GM18526 (cell line): Measurements from ENCODE around the gene CTNNAL1.

Source experiments
- POLR2A ChIP-seq: IDR thresholded peaks from 3 replicates; pipeline ENCODE4 v1.6.1; 2011; ENCODE audit not compliant: insufficient read length; ENCODE audit errors: extremely low read depth

Gene CTNNAL1, protein sequence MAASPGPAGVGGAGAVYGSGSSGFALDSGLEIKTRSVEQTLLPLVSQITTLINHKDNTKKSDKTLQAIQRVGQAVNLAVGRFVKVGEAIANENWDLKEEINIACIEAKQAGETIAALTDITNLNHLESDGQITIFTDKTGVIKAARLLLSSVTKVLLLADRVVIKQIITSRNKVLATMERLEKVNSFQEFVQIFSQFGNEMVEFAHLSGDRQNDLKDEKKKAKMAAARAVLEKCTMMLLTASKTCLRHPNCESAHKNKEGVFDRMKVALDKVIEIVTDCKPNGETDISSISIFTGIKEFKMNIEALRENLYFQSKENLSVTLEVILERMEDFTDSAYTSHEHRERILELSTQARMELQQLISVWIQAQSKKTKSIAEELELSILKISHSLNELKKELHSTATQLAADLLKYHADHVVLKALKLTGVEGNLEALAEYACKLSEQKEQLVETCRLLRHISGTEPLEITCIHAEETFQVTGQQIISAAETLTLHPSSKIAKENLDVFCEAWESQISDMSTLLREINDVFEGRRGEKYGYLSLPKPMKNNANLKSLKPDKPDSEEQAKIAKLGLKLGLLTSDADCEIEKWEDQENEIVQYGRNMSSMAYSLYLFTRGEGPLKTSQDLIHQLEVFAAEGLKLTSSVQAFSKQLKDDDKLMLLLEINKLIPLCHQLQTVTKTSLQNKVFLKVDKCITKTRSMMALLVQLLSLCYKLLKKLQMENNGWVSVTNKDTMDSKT

DNA sequence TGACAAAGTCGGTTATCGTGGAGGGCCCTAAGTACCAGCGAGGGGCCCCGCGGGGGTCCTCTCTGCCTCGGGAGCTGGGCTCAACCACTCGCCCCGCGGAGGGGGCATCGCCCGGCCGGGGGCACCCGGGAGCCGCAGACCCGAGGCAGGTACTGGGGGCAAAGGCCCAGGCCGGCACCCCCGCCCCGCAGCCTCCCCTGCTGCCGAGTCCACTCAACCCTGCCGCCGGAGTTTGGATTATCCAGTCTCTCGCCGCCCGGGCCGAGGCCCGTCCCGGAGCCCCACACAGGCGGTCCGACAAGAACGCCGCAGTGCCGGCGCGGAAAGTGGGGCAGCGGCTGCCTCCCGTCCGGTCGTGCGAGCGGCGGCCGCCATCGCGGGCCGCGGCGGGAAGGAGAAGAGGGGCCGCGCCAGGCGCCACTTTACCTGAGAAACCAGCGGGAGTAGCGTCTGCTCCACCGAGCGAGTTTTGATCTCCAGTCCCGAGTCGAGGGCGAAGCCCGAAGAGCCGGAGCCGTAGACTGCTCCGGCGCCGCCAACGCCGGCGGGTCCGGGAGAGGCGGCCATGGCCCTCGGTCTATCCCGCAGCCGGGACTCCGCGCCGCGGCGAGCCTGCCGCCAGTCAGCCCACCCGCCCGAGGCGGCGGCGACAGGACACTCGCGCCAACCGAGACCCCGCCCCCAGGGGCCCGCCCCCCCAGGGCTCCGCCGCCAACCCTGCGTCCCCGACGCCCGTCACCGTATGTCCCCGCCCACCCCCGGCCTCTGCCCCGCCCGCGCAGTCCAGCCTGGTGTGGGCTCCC is at the start of gene CTNNAL1:
Gene CTNNAL1, minus strand, starts transcription at position 624 of the 803 bp plus-strand sequence. Its CDS starts 57 bp downstream, at position 567.
- TF ChIP-seq POLR2A, result peak; percentile 79

DNA sequence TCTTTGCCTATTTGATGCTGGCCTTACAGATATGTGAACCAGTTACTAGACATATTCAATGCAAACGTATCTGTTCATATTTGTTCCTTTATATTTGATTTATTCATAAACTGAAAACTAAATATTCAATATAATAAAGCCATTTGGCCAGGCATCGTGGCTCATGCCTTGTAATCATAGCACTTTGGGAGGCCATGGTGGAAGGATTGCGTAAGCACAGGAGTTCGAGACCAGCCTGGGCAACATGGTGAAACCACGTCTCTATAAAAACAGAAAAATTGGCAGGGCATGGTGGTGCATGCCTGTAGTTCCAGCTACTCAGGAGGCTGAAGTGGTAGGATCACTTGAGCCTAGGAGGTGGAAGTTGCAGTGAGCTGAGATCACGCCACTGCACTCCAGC is 49.2 kb upstream of the CTNNAL1 start:
- TF ChIP-seq POLR2A, result no peak

DNA sequence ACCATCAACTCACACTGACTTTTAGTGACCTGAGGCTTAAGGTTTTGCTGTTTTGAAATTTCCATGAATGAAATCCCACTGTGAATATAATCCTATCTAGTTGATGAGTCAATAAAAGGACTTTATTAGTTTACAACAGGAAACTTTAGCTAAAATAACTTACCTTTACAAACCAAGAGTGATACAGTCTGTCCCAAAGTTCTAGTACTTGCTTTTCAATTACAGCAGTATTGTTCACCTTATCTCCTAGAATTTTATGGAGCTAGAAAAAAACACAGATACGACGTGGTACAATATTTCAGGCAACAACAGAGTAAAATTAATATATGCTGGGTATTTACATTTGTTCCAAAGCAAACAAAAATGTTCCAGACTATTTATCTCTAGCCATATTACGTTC is 46.9 kb upstream of the CTNNAL1 start:
- no peak for TF ChIP-seq POLR2A

DNA sequence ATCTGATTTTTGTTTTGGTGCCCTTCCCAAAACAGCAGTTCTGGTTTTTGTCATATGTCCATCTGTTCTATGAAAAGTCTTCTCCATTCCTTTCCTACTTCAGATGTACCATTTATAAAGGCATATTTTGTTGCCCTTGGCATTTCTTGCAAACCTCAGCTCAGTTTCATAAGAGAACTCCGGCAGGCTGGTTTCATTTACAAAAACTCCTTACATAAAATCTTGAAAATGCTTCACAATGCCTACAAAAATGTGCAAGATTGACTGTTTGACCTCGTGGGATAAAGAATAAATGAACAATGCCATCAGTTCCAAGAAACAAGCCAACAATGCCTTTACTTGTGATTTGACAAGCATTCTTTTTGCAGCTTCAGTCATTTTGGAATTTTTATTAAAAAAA is 39.1 kb upstream of the CTNNAL1 start:
- TF ChIP-seq POLR2A, result no peak

DNA sequence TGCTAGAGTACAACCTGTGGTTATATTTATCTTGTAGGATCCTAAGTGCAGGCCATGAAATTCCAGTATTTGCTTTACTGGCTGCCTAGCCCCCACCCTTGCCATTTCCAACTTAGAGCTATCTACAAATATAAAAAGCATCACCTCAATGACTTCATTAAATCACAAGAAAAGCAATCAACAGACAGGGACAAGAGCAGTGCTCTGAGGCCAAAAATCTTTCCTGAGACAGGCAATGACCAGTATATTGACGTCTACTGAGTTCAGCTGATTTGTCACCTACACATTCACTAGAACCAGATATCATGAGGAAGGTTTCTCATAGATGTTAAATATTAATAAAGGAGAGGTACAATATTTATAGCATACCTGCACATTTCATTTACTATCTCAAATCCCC is 38.4 kb upstream of the CTNNAL1 start:
- no peak for TF ChIP-seq POLR2A

DNA sequence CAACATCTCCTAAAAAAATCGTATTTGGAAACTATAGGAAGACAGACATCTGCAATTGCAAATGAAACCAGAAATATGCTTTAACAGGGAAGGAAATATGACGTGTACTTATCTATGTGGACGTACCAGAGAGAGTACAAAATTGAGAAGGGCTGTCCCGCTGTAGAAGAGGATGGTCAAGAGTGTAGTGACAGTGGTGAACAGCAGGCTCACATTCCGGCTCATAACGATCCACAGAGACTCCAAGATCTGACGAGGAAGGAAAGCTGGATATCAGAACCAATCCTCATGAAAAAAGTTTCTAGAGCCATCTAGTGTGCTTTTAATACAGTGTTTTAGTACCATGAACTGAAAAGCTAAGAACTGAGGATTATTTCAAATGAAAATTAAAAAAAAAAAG is 37.1 kb upstream of the CTNNAL1 start:
- no peak for TF ChIP-seq POLR2A

DNA sequence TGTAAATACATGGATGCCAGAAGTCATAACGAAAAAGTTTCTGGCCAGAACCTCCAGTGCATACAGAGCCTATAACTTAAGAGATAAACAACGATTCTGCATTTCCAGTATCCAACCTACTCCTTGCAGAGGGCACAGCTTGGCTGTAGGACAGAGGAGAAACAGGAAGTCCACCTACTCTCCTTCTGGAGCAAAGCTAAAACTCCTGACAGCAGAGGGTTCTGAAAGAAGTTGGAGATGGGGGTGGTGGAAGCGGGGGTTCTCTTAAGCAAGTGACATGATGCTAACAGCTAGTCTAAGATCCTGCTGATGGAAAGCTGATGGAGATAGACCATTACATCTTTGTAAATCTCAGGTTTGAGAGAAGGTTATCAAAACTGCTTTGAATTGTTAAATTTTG is 35.5 kb upstream of the CTNNAL1 start:
- TF ChIP-seq POLR2A, result no peak

DNA sequence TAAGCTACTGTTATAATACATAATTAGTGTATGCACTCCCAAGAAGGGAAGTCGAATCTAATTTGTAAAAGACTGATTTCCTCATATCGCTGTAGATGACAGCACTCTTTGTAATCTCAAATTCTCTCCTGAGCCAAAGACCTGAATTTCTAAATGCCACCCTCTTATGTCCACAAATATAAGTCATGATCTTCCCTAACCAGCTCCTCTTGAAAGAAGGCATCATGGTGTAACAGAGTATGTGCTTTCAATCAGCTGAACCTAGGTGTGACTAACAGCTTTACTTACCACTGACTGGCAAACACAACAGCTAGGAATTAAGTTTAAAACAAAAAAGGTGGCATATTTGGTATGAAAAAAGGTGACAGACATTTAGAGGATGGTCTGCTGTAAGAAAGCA is 34.0 kb upstream of the CTNNAL1 start:
- no peak for TF ChIP-seq POLR2A

DNA sequence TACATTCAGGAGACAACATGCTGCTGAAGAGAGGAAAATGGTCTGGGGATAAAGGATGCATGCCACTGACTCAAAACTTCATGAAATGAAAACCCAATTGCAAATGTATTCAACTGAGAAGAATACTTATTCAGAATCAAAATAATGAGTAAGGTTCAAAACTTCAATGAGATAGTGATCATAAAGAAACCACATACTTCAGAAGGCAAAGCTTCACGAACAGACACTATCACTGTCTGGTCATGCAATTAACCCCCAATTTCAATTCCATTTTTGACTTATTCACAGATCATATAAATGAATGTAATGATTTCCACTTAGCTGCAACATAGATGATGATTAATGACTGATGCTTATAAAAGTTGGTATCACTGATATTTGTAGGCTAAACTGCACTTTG is 33.0 kb upstream of the CTNNAL1 start:
- no peak for TF ChIP-seq POLR2A

DNA sequence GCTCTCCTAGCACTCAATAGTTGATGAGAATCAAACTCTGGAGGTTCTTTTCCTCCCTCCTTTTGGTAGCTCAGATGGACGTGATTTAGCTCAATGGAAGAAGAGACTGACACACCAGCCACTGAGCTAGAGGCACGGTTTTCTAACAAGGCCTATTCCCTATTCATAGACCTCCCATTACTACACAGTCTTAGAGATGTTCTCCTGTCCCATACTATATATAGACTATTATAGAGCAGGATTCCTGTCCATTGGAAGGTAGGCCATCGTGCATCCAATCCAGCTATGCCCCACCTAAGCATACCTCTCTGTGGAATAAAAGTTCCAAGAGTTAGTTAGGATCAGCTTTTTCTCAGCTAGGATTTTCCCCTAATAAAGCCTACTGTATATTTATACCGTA is 30.3 kb upstream of the CTNNAL1 start:
- TF ChIP-seq POLR2A, result no peak

DNA sequence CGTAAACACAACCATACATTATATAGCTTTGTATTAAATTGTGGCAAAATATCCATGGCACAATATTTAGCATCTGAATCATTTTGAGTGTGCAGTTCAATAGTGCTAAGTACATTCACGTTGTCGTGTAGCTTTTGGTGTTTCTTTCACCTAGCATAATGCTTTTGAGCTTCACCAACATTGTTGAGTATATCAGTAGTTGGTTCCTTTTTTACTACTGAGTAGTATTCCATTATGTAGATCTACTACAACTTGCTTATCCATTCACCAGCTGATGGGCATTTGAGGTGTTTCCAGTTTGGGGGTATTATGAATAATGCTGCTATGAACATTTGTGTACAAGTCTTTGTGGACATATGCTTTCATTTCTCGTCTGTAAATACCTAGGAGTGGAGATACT is 27.3 kb upstream of the CTNNAL1 start:
- no peak for TF ChIP-seq POLR2A

DNA sequence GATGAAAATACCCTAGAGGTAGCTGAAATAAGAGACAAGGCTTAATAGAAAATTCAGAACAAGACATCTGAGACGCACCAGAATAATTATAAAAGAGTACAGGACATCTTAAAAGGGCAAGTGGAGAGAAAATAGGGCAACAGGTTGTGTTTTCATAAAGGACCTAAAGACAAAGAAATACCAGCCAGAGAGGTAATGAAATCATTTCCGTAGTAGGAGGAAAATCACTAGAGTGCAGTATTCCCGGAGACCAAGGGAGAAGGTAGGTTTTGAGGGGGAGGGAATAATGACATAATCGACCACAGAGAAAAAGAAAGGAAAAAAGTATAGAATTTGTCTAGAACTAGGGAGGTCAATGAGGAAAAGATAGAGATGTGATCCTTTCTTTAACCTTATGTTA is 26.2 kb upstream of the CTNNAL1 start:
- no peak for TF ChIP-seq POLR2A

DNA sequence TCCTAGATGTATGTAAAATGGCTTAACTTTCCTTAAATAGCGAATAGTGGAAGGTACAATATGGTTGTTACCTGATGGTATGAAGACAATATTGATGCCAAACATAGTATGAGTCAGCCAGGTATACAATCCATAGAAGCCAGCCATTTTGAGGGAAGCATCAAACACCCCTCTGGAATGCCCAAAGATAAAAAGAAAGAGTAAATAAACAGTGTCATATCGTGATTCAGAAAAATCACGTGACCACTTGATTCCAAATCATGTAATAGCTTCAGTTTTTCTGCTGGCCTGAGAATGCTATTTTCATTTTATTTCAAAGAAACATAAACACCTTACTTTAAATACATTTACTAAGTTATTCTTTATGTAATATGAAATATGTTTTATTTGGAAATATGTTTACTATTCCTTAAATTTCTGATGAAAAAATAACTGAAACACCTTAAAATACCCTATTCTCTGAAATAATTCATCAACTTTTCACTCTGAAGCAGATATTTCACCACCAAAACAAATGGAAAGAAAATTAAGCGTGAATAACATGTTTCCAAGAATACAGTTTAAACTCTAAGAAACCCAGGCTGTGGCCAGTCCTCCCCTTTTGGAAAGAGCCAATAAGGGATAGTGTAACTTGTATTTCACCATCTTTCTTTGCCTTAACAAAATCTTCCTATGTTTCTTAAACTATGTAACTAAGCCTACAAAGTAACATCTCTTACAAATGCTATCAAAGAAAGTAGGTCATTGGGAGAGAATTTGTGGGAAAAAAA is 24.8 kb upstream of the CTNNAL1 start:
- TF ChIP-seq POLR2A, result no peak

DNA sequence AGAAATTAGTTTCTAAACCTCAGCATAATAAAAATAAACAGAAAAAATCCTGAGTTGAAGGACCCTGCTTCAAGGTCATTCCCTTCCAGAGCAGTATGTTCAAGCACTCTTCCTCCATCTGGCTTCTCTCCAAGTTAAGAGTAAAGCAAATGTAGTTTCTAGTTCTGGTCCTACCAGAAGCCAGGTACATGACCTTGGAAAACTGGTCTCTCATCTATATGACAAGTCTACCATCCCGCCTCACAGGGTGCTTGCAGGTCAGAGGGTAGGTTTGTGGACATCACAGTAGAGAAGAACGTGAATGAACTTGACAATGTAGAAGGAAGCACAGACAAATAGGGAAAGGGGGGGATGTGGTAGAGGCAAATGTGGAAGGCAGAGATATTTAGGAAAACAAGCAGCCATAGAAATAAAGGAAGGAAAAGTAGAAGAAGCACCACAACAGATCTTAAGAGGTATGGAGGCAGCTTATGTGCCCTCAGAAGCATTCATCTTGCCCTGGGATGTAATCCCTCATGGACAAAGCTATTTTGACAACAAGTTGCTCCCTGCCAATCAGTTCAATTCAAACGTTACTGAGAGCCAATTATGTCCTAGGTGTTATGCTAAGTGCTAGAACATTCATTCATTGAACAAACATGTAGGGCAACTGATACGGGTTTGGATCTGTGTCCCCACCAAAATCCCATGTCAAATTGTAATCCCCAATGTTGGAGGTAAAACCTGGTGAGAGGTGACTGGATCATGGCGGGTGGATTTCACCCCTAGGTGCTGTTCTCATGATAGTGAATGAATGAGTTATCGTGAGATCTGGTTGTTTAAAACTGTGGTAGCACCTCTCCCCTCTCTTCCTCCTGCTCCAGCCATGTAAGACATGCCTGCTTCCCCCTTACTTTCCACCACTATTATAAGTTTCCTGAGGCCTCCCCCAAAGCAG is 23.7 kb upstream of the CTNNAL1 start:
- TF ChIP-seq POLR2A, result no peak
